ENCODE results near the gene LRRC32.

The LRRC32 gene

DNA sequence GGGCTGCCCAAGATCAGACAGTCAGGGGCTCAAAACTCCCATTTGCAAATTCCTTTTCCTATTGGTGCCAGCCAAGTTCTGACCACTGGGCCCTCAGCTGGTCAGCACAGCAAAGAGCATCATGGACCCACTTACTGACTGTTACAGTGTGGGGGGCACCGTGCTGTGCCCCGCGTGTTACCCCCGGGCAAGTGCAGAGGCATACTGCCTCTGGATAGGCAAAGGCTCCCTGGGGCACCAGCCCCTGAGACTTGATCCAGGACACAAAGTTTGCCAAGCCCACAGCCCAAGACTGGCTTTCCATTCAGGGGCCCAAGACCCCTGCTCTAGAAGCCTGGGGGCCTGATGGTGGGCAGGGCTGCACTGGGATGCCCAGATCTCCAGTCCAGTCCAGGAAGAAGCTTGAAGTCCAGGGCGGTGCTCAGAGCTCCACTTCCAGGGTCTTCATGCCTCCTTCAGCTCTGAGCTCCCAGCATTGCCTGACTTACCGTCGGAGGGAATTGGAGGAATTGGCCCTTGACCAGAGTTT lies 6.6 kb downstream of the LRRC32 start:
- DNase-seq (ENCODE audit: low spot score) = no peak

DNA sequence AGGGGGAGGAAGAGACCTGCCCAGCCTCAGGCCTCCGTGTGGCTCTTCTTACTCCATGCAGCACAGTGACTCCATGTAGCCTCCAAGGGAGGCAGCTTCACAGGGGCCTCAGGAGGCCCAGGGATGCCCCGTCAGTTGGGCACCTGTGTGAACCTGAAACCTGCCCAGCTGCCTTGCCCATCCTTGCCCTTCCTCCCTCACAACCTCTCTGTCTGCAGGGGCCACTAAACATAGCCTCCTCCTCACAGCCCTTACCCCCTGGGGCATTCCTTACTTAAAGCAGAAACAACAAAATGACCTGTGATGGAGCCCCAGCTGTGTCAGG lies 7.1 kb downstream of the LRRC32 start:
- no peak for DNase-seq (ENCODE audit: low spot score)

DNA sequence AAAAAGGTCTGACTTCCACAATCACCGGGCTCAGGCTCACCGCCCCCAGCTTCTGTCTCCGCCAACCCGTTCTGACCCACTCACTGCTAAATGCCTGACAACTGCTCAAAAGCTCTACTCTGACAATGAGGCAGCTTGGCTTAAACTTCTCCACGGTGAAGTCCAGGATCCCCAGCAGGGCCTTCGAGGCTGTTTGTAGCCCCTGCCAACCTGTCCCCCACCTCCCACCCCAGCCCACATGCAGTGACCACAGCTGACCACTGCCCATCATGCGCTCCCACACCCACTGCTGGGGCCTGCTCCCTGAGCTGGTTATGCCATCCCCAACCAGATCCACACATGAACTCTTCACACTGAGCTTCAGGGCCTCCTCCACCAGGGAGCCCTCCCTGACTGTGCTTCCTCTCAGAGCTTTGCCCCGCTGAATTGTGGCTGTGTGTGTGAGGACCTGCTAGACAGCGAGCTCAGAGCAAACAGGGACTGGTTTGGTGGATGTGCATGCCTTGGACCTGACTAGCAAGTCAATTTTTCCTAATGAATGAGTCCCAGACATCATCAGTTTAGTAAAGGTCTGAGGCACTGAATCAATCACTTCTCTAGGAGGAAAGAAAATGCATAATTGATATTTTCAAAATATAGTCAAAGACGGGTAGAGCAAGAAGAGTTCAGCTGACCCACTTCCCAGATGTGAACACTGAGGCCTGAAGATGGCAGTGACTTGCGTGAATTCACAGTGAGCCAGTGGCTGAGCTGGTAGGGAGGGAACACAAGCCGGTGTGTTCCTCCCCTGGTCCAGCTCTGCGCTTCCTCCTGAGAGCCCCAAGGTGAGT lies 7.7 kb downstream of the LRRC32 start:
- DNase-seq (ENCODE audit: low spot score) = no peak

DNA sequence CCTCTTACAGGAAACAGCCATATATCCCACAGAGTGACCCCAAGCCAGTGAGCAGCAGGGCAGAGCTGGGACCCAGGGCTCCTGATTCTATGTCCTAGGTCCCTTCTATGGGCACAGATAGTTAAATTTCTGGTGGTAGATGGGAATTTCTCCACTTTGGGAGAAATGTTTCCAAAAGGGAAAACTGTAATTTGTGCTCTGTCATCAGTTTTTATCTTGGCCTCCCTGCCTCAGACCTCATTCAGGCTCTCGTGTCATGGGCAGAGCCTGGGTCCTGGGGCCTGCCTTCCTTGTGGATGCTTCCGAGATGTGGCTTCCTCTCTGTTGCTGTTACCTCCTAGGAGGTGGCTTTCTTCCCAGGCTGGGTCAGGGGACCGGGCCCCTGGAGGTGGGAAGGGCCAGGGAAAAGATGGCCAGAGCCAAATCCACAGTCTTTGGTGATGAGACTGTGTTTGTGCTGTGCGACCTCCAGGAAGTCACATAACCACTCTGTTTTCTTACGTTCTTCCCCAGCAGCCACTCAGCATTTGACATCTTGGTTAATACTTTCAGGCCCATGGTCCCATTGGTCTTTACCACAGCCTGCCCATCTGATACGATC lies 8.6 kb downstream of the LRRC32 start:
- no peak for DNase-seq (ENCODE audit: low spot score)

DNA sequence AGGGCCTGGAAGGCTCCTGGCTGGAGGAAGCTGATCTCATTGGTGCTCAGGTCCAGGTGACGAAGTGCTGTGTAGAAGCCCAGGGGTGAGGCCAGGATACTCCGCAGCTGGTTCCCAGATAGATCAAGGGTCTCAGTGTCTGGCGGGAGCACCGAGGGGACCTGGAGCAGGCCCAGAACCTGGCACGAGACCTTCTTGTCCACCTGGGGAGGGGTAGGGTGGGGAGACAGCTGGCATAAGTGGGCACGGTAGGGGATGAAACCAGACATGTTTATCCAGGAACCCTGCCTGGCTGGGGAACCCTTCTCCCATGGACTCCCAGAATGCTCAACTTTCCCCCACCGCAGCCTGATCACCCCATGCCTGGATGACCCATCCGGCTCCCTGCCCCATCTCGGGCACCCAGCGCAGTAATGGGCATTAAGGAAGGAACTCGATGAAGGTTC lies 9.2 kb downstream of the LRRC32 start:
- DNase-seq (ENCODE audit: low spot score) = no peak

DNA sequence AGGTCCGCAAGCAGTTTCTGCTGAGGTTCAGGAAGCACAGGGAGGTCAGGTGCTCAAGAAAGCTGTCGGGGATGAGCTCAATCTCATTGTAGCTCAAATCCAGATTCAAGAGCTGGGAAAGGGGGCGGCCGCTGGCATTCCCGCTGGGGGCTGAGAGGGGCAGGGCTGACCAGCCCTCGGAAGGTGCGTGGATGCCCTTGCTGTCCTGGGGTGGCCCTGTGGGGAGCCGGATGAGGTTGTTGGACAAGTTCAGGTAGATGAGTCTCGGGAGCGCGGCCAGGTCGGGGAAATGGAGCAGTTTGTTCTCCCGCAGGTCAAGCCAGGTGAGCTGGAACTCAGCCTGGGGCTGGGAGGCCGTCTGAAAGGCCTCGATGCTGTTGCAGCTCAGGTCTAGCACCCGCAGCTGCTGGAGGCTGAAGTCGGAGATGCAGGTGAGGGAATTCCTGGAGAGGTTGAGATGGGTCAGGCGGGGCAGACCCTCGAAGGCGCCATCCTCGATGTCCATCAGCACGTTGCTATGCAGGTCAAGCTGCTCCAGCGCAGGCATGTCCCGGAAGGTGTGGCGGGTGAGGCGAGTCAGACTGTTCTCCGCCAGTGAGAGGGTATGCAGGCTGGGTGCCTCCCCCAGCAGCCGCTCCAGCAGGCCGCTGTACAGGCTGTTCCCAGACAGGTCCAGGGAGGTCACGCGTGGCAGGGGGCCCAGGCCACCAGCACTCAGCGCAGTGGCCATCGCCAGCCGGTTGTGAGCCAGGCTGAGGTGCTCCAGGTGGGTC lies 9.8 kb downstream of the LRRC32 start:
- DNase-seq (ENCODE audit: low spot score) = no peak

DNA sequence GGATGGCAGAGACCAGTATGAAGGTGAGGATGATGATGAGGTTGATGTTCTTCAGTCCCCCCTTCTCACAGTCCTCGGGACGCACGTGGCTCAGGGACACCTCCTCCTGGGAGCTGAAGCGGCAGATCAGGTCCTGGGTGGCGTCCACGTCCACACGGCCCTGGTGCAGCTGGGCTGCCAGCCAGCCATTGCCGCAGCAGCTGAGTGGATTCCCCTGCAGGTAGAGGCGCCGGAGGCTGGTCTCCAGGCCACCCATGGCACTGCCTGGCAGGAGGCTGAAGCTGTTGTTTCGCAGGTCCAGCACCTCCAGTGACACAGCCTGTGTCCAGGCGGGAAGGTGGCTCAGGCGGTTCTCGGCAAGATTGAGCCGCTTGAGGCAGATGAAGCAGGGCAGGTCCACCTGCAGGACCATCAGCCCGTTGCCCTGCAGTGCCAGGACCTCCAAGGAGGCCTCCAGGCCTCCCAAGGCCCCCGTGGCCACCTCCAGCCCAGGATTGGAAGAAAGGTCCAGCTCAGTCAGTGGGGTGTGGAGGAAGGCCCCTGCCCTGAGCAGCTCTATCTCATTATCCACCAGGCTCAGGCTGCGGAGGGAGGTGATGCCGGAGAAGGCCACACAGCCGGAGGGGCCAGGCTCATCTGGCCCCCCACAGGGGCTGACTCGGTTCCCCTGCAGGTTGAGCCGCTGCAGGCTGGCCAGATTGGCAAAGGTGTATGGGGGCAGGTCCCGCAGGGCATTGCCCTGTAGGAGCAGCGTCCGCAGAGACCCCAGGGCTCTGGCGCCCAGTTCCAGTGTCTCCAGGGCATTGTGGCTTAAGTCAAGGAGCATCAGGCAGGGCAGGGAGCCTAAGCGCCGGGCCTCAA lies 10.6 kb downstream of the LRRC32 start:
- no peak for DNase-seq (ENCODE audit: low spot score)

DNA sequence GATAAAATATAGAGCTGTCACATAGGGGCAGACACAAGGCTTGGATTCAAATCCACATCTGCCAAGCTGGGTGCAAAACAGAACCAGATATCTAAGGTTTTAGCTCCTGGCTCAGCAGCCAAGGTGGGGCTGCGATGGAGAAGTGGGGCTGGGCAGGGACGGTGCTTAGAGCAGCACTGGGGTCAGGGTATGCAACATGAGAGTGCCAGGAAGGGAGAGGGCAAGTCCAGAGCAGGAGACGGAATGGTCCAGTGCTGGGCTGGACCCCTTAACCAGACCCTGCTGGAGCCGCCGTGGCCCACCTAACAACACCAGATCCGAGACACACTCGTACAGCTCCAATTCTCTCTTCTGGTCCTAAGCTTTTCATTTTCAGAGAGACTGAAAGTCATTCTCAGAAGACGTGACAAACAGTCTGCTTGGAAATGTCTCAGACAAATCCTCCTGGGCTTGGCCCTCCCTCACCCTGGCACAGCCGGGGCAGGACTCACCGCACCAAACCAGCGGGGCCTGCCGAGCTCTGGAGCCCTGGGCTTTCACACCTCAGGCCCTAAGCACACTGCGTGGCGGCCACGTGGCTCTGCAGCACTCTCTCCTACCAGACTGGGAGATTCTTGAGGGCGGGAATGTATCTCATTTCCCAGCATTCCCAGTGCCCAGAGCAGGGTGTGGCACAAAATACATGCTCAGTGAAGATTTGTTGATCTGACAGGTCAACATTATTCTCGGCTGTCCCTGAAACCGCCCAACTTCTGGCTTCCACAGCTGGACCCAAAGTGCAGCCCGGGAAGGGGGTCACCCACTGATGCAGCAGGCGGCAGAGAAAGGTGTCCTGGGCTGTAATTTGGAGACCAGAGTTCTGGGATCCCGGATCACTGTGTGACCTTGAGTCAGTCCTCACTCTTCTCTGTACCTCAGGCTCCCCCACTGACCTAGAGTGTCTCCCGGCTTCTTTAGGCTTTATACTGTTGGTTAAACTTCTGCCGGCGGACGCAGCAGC lies 11.6 kb downstream of the LRRC32 start:
- no peak for DNase-seq (ENCODE audit: low spot score)

DNA sequence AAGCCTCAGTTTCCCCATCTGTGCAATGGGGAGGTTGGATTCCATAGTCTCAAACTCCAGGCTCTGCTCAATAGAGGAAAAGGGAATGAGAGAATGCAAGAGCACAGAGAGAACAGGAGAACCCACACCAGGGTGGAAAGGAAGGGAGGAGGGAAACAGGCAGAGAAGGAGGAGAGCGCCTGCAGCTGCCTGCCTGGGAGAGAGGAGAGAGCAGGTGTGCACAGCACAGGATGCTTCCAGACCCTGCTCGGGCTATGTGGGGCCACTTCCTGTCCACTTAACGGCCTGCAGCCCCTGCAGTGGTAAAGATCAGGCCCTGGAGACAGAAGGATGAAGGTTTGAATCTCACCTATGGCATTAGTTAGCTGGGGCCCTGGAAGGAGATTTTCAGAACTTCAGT lies 12.3 kb downstream of the LRRC32 start:
- no peak for DNase-seq (ENCODE audit: low spot score)

DNA sequence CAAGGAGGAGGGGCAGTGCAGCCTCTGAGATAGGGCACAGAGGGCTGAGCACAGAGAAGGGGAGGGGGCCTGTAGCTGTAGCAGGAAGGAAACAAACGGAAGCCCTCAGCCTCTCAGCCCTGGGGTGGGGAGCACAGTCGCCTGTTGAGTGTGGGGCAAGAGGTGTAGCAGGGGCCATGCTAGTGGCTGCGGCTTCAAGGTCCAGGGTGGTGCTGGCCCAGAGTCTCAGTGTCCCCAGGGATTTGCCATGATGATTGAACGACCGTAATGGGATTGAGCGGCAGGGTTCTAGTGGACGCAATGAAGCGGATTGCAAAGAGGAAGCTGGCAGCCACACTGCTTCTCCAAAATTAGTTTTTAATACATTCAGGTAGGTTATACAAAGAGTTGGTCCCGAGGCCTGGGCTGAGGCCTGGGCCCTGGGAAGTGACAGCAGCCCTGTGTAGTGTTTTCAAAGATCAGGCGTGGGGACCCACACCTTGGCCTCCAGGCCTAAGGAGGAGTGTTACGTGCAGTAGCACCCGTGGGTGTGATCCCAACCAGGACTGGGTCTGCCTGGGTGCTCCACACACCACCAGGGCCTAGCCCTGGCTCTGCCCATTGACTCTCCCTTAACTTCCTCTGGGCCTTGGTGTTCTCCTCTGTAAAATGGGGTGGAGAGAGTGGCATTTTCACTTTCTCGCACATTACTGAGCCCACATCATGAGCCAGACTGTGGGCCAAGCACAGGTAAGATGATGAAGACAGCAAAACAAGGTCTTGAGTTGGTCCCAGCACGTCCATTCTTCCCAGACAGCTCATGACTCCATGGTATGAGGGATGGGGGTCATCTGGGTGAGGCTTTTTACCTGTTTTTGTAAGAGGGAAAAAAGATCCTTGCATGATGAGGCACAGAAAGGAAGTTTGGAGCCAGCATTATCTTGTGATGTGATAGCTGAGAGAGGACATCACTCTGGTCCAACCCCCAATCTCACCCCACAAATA lies 13.1 kb downstream of the LRRC32 start:
- no peak for DNase-seq (ENCODE audit: low spot score)

DNA sequence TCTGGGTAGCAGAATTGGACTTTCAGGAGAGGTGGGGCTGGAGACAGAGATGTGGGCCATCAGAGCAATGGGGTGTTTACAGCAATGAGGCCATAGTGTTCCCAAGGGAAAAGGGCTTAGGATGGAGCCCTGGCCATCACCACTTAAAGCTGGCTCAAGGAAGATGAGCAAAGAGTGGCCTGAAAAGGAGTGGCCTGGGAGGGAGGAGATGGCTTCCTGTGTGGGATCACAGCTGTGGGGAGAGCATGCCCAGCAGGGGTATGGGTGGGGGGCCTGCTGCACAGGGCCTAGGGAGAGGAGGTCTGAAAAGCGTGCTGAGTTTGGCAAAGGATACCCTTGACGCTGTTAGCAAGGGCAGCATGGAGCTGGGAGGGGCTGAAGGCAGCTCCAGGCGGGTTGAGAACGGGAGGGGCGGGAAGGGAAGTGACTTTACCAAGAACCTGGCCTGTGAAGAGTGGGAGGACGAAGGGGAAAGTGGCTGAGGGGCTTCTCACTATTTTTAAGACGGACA lies 13.9 kb downstream of the LRRC32 start:
- no peak for DNase-seq (ENCODE audit: low spot score)

DNA sequence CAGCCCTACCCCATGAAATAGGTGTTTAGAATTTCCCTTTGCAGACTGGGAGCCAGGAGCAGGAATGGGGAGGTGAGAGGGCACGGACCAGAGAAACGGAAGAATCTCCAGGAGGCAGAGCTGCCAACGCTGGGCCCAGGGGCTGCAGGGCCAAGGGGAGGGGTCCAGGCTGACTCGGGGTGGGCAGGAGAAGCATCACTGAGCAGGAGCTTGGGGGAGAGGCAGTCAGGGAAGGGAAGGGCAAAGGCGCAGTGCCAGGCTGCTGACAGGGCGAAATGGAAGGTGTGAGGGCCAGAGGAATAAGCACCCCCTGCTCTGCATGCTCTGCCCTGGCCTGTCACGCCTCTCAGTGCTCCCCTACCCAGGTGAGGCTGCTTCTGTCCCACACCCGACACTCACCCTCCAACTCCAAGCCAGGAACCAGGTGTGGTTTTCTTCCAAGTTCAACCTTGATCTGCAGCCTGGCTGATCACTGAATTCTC lies 14.5 kb downstream of the LRRC32 start:
- no peak for DNase-seq (ENCODE audit: low spot score)

DNA sequence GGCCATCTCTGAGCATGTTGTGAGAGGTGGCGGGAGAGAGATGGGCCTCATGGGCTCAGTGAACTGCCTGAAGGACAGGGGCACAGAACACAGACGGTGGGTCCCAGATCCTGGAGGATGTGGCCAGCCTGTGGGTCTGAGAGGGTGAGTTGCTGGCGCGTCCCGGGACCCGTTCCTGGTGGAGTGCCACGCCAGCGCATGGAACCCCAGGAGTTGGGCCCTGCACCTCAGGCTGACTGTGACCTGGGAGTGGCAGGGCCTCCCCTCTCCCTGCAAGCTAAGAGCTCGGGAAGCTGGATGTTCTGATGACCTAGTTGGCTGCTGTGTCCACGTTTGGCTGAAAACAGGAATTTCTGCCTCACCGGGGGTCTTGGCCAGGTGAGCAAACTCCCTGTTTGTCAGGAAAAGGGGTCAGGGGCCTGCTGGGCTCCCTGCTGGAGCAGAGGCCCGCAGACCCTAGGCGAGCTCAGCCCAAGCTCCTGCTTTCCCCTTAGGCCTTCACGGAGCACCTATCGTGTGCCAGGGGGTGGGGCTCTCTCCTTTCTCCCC lies 15.0 kb downstream of the LRRC32 start:
- no peak for DNase-seq (ENCODE audit: low spot score)

DNA sequence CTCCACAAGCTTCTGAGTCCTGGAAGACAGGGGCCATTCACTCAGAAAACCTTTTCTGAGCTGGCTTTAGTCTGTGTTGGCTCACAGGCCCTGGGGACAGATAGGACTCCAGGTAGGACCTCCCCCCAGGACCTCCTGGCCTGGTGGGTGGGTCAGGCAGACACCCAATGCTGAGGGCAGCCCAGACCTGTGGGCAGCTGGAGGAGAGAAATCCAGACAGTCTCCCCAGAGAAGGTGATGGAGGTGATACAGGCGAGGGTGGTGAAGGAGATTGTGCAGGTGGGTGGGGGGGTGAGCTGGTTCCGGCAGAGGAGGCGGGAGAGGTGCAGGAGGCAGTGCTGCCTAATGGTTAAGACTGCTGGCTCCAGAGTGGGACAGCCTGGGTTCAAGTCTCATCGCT lies 15.6 kb downstream of the LRRC32 start:
- DNase-seq (ENCODE audit: low spot score) = no peak

DNA sequence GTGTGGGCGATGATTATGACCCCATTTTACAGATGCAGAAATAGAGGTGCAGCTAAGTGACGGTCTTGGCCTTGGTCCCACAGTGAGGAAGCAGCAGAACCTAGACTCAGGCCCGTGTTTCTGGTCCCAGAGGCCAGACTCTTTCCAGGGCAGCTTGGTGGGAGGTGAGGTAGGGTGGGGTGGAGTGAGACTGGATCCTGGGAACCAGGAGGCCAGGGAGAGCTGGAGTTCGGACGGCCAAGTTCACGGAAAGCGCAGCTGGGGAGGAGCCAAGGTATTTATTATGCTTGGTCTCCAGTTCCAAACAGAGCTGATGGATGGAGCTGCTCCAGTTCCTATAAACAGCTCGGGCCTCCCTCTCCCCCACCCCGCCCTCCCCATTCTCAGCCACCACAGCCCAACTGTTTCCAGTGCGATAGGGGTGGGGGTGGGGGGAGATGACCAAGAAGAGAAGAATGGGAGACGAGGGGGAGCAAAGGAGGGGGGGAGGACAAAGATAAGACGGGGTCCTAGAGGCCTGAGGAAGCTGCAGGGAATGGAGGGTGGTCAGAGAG lies 16.2 kb downstream of the LRRC32 start:
- no peak for DNase-seq (ENCODE audit: low spot score)

DNA sequence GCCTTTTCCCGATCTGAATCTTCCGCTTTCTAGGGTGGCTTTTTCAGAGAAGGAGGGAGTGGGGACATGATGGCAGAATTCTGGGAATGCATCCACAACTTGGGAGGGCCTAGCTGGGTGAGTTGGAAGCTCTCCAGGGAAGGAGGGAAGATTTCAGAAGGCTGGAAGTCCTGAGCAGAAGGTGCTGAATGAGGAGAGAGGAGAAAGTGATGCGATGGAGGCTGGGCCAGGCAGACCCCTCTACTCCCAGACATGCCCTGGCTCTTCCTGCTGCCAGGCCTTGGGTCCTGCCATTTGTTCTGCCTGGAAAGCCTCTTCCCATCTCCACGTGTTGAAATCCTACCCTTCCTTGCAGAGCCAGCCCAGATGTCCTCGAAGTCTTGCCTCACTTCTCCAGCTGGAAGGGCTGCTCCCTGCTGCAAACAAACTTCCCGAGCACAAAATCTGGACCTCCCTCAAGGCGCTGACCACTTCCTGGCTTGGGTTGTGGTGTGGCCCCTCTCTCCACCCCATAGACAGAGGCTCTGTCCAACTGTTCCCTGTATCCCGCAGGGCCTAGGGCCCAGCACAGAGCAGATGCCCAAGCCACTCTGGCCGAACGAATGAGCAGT lies 16.8 kb downstream of the LRRC32 start:
- DNase-seq (ENCODE audit: low spot score) = no peak

DNA sequence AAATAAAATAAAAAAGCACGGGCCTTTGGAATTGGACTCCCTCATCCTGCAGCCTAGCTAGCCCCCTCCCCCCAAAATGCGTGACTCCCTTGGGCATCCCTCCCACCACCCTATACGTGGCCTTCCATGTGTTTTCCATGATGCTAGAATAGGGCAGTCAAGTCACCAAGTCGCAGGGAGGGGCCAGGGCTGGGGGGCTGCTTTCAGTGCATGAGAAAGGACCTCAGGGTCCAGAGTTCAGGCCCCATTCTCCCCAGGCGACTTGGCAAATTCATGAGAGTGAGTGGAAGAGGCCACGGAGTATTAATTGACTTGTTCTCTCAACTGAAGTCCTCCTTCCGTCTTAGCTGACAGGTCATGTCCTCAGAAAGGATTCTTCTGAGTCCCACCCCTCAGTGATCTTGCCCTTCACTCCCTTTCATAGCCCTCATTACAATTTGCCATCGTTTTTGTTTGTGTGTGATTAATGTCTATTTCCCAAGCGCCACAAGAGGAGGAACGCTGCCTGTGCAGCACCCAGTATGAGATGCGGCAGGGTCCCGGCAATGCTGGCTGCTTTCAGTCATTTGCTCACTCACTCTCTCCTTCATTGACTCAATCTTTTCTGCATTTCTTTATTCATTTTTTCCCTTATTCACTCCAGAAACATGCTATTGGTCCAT lies 17.4 kb downstream of the LRRC32 start:
- no peak for DNase-seq (ENCODE audit: low spot score)

Data from pons (tissue), 1 donor.